HG02981 (cell line): ENCODE data around the gene ALPK1.
A peak's percentile ranks its signal among the peaks of the same experiment; 100 is the strongest.

Experiments used
- ATAC-seq: cut with Tn5 transposase; IDR thresholded peaks from one replicate; pipeline ENCODE4 v1.9.1; 2021; ENCODE audit warnings: mild to moderate bottlenecking, moderate library complexity; ENCODE audit not compliant: unreplicated experiment

Gene ALPK1

DNA sequence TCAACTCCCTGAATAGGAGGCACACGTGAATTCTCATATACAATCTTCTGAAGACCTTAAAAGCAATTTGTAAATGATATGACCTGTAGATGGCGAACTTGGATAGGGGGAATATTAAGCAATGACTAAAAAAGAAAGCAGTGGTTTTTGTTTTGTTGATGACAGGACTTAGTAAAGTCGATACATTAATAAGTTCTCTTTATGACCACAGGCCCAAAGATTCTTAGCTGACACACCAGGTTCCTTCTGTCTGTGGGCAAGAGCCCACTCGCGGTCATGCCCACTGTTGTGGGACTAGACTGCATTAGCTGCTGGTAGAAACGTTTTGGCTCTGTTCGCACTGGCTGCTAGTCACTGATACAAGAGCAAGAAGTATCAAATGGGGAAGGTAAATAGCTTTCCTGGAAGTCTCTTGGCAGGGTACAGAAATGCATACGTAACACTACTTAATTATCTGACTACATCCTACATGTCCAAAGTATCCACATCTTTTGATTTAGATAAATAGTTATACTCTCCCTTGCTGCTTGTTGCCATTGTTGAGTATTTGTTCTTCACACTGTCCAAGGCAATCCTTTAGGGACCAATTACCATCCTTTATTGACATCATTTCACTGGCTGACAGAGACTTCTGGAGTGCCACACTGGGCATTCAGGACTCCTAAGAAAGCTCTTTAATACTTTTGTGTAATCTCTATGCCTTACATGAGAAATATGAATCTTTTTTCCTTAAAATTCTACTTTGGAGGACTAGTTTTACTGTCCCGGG lies 31.0 kb downstream of the ALPK1 start:
- peak; percentile 86 for ATAC-seq

DNA sequence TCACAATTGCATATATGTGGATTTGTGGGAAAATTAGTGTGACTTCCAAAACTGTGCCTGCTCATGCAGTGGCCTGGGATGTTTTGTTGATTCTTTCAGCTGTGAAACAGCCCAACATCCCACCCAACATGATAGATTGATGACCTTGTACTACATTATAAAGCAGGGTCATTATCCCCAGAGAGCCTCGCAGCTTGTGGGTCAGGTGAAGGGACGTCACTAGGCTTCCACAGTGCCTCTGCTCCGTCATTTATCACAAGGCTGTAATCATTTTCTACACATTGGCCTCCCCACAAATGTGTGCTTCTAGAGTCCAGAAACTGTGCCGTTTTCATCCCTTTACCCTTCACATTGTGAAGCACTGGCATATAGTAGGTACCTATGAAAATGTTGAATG lies 31.6 kb downstream of the ALPK1 start:
- ATAC-seq: no peak

DNA sequence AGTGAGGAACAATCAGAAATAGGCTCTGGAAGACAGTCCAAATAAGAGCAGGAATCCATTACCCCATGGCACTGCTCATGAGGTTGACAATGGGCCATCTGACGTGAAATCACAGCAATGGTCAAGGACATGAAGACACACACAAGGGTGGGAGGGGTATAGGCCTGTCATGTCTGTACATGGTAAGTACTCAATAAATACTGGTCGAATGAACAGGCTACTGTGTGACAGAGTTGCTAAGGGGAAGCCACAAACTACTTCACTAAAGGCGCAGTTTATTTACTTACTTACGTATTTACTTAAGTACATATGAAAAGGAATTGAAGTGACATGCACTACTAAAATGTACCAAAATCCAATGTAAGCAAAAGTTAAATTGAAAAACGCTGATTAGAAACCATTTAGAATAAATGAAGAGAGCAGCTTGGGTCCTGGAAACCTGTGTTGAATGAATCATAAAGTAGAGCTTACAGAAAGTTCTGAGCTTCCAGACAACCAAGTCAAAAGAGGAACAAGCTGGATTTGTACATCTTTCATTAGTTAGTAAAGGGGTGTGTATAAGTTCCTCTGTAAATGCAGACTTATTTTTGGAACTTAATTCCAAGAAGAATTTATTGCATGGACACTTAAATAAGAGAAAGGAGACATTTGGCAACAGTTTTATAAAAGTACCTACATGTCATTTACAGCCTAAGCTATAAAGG lies 32.7 kb downstream of the ALPK1 start:
- ATAC-seq: no peak

DNA sequence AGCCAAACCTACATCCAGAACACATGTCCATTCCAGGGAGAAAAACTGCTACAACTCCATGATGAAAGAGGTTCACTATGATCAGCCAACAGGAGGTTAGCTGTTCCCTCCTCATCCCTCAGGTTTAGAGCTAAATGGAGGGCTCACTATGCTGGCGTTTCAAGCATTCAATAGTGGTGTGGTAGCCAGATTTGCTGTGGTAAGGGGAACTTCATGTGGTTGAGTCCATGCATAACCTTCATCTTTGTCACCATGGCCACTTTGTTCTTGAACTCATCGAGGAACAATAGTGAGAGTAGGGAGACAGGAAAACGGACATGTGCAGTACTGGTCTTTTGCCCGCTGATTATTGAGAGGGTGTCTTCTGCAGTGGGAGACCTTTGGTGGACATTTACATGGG lies 33.8 kb downstream of the ALPK1 start:
- no peak for ATAC-seq

DNA sequence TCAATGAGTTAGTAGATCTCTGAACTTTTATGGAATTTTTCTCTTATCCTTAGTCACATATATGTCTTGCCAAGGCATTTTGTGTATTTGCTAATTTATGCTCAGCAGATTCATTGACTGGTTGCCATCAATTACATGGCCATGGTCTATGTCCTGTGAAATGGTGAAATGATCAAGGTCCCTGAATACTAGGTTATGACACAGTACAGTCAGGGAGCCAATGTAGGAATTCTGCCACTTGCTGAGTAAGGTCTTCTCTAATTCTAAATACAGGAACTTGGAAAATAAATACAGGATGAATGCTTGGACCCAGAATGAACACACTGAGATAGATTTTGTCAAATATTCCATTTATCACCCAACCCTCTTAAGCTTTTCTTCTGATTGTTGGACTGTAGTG lies 35.2 kb downstream of the ALPK1 start:
- no peak for ATAC-seq

DNA sequence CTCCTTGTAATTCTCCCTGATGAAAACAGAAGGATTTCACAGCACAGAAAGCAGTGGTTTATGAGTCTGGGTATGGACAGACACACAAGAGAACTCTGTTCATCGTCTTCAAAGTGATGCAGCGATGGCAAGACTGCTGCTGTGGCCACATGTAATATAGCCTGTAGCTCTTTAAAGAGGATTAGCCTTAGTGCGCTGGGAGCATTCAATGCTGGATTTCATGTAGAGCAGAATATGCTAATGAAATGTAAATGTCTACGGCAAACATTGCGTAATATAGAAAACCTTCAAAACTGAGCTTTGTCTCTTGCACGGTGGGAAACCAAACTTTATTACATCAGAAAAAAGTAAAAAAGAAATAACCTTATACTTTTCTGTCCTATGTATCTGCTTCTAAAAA lies 42.9 kb downstream of the ALPK1 start:
- ATAC-seq: no peak

DNA sequence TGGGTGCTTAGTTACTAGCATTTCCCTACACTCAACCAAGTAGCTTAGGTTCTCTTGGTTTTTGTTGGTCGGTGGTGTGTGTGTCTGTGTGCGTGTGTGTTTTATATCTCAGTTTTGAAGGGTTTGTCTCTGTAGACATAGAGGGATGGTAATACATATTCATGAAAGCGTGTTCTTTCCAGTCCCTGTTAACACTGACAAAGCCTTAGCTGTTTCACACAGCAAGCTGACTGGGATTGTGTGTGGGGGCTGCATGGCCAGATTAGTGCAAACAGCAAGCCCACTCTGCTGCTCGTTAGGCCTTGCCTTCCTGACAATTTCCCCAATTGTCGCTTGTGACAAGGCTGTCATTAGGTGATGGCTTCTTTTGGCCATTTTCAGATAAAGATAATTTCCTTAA lies 43.9 kb downstream of the ALPK1 start:
- ATAC-seq: no peak

DNA sequence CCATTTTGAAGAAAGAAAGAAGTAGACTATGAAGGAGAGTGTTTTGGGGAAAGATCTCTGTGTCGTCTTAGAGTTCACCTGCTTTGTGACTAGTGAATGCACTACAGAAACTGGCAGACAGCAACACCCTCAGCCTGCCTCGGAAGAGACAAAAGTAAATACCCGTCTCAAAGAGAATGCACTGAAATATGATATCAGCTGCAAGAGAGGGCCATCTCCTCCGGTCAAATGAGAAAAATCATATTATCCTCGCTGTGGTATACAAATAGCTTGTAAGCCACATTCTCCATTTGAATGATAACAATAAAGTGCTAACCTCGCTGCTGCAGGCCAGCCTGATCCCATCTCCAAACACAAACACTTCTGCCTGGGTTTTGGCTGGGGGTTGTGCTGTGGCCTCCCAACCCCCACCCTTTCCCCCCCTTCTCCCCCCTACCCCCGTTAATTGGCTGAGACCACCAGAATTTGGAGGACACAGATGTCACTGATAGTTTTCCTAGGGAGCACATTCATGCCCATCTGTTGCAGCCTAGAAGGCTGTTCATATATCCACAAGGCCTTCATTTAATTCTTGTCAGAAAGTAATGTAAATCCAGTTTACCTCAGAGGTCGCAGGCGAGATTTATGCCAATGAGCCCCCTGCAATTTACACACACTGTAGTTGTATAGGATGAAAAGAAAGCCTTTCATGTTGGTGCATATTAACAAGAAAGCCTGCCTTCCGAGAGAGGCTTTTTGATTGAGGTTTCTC lies 46.3 kb downstream of the ALPK1 start:
- no peak for ATAC-seq

DNA sequence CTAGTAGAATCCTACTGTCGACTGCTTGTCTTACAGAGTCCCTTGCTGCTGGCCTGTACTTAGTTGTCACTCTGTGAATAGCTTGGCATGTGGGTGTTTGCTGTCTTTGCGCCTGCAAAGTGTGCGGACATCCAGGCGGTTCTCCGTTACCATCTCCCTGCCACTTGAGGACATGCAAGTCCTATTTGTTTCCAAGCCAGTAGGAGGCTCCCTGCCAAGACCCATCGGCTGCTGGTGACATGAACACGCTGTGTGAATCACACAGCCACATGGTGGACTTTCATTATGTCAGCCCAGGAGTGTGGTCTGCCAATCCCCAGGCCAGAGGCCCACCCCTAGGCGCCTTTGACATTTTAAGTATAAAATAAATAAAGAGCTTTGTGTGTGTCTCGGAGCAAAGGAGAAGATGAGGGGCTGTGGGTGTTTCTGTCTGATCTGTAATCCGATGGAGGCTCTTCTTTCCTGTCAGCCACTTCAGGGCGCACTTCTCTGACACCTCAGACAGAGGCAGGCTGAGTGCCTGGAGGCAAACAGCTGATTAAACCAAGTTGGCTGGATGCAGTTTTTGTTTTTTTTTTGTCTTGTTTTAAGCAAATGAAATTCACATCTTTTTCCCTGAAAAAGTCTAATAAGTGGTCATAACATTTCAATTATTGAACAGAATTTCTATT lies 51.5 kb downstream of the ALPK1 start:
- no peak for ATAC-seq

DNA sequence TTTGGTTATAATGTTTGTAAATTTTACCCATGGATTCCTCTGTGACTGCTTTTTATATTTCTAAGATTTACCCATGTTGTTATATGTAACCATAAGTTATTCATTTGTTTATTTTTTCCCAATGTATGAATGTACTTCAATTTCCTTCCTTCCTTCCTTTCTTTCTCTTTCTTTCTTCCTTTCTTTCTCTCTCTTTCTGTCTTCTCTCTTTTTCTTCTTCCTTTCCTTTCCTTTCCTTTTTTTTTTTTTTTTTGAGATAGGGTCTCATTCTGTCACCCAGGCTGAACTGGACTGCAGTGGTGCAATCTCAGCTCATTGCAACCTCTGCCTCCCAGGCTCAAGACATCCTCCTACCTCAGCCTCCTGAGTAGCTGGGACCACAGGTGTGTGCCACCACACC lies 55.6 kb downstream of the ALPK1 start:
- no peak for ATAC-seq

DNA sequence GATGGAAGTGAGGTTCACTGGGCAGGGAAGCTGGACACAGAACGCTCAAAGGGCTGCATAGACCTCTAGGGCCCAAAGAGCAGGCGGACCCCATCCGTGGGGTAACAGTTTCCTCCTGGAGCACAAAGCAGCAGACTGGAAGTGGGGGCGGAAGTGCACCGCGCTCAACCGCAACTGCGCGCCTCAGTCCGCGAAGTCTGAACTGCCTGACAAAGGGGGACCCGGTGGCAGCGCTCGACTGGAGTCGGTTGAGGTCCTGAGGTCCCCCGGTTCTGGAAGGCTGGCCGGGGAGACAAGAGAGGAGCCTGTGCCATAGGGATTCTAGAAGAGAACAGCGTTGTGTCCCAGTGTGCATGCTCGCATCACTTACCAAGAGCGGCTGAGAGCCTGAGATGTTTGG lies 58.5 kb downstream of the ALPK1 start:
- no peak for ATAC-seq

DNA sequence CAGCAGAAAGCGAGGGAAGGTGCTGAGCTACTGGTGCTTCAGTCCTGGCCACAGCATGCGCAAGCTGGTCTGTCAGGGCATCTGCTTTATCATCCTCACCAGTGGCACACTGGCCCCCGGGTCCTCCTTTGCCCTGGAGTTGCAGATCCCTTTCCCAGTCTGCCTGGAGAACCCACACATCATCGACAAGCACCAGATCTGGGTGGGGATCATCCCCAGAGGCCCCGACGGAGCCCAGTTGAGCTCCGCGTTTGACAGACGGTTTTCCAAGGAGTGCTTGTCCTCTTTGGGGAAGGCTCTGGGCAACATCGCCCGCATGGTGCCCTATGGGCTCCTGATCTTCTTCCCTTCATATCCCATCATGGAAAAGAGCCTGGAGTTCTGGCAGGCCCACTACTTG lies 60.3 kb downstream of the ALPK1 start:
- no peak for ATAC-seq

DNA sequence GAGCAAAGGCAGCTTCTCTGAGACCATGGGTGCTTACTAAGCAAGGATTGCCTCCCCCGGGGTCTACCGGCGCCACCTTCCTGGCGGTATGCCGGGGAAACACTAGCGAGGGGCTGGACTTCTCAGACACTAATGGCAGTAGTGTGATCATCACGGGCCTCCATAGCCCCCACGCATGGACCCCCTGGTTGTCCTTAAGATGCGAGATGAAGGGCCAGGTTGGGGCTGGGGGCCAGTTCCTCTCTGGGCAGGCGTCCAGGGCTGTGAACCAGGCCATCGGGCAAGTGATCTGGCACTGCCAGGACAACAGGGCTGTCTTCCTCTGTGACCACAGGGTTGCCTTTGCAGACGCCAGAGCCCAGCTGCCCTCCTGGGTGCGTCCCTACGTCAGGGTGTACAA lies 60.7 kb downstream of the ALPK1 start:
- ATAC-seq: no peak

DNA sequence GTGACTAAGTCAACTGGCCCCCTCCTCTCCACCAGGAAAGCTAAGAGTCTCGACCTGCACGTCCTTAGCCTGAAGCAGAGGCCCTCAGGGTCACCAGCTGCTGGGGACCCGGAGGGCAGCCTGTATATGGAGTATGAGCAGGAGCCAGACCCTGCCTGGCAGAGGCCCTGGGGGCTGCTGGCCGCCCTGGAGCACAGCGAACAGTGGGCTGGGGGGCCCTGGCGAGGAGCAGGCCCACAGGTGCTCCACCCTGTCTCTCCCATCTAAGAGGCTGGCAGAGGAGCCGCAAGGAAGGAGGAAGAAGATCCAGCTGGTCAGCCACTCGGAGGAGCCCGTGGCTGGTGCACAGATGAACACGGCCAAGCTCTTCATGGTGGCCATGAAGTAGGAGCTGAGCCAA lies 61.2 kb downstream of the ALPK1 start:
- no peak for ATAC-seq

DNA sequence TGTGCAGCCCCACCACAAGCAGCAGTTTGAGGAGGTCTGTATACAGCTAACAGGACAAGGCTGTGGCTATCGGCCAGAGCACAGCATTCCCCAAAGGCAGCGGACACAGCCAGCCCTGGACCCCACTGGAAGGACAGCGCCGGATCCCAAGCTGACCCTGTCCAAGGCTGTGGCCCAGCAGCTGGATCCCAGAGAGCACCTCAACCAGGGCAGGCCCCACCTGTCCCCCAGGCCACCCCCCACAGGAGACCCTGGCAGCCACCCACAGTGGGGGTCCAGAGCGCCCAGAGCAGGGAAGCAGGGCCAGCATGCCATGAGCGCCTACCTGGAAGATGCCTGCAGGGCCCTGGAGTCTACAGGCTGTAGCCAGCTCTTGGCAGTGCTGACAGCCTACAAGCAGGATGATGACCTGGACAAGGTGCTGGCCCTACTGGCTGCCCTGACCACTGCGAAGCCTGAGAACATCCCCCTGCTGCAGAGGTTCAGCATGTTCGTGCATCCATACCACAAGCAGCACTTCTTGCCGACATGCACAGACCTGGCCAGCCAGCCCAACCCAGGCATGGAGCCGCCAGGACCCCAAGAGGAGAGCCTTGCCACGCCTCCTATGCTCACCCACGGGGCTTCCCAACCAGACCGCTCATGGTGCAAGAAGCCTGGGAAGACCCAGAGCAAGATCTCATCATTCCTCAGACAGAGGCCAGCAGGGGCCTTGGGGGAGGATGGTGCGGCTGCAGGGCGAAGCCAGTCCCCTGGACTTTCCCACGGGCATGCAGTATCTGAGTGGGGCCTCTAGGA lies 62.0 kb downstream of the ALPK1 start:
- ATAC-seq: no peak

DNA sequence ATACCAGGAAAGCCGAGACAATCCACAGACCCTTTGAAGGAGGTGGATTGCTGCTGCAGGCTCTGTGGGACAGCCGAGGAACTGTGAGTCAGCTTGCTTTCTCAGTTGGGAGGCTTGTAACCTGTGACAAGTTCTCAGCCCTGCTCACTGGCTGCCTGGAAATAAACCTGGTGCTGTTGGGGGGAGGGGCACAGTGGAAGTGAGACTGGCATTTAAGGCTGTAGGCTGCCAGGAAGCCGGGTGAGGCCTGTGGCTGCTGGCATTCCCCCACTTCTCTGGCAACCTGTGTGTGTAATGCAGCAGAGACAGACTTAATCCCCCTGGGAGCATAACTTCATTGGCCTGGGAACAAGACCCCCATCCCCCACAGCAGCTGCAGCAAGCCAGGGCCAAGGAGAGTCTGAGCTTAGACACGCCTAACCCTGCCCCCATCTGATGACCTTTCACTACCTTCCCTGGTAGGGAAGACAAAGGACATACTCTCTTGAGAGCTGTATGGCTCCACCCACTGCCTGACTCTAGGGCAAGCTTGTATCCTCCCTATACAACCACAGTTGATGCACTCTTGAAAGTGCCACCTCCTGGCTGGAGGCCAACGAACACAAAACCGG lies 64.1 kb downstream of the ALPK1 start:
- peak; percentile 76 for ATAC-seq

DNA sequence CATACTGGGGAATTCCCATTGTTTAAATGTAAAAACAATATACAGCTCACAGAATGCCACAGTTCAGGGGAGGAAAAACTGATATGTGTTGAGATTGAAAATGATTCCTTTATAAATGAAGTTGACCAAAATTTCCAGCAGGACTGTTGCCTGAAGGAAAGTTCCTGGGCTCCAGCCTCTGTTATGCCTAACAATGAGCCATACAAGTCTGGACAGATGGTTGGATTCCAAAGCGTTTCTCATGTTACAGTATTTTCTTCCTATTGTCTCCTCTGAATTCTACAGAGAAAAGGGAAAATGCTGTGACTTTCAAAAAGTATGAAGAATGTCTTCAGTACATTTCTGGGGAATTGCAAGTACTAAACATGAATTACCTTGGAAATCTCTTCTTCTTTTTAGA lies 73.3 kb downstream of the ALPK1 start:
- ATAC-seq: no peak

DNA sequence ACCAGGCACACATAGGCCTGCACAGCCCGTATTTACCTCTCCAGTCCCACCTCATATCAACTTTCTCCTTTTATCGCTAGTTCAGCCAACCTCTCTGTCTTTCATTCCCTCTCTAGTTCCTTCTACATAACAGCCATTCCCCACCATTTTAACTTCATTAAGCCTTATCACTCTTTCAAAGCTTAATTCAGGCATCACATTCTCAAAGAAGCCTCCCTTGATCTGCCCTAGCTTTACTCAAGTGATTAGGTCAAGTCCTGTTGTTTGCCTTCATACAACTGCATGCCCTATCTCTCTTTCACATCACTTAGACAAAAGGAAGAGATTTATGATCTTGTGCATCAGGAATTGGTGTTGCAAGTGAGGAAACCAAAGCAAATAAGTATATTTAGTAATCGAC lies 74.2 kb downstream of the ALPK1 start:
- ATAC-seq: no peak

DNA sequence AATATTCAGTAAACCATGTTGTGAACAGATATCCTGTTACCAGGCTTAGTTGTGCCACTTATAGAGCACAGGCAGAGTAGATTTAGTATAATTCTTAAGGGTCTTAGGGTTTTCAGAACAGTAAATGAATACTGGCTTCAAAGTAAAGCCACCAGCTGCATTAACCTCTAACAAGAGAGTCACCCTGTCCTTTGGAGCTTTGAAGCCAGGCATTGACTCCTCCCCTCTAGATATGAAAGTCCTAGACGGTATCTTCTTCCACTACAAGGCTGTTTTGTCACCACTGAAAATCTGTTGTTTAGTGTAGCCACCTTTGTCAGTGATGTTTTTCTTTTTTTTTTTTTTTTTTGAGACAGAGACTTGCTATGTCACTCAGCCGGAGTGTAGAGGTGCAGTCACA lies 77.7 kb downstream of the ALPK1 start:
- no peak for ATAC-seq

DNA sequence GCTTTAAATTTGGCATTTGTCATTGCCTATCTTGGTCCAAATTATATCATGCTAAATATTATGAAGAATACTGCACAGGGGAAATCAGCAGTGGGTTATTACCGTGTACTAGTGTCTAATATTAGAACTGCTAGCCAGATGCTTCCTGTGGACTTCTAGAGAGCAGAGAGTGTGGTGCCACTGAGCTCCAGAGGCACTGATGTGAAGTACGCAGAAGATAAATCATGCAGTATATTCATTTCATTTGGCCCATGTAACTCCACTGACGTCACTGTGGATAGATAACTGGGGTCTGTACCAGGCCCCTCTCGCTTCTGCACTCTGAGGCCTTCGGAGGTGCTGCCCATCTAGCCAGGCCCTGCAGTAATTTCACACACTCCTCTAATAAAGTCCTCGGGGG lies 80.0 kb downstream of the ALPK1 start:
- peak; percentile 53 for ATAC-seq
